Mucosa of rectum (tissue), 2 donors: Measurements from ENCODE around the gene GLRA2.

ENCODE experiments used
- H3K27ac ChIP-seq, 2 donors: one replicate each; pipeline ENCODE4 v1.7.0; 2013; ENCODE audit warnings: inconsistent platforms in 2 of 2, low read depth in 2 of 2, low read length in 2 of 2
- H3K27me3 ChIP-seq, 2 donors: one replicate each; pipeline ENCODE4 v1.7.0; 2013; ENCODE audit warnings: low read length in 2 of 2; ENCODE audit not compliant: control insufficient read depth in 2 of 2, insufficient read depth in 2 of 2
- H3K36me3 ChIP-seq, 2 donors: one replicate each; pipeline ENCODE4 v1.7.0; 2013; ENCODE audit warnings: low read length in 2 of 2; ENCODE audit not compliant: control insufficient read depth in 2 of 2, insufficient read depth in 2 of 2
- H3K4me1 ChIP-seq, 2 donors: one replicate each; pipeline ENCODE4 v1.7.0; 2013; ENCODE audit warnings: low read length in 2 of 2, mild to moderate bottlenecking in 1 of 2; ENCODE audit not compliant: control insufficient read depth in 2 of 2, insufficient read depth in 2 of 2
- H3K4me3 ChIP-seq, 2 donors: one replicate each; pipeline ENCODE4 v1.7.0; 2013; ENCODE audit warnings: low read length in 2 of 2
- H3K9ac ChIP-seq, 2 donors: one replicate each; pipeline ENCODE4 v1.7.0; 2013; ENCODE audit warnings: low read length in 2 of 2, low read depth in 1 of 2, mild to moderate bottlenecking in 1 of 2
- H3K9me3 ChIP-seq, 2 donors: one replicate each; pipeline ENCODE4 v1.7.0; 2013; ENCODE audit warnings: low read length in 2 of 2; ENCODE audit not compliant: control insufficient read depth in 2 of 2
- donor health status: healthy.
- donor health status: Normal muscosa, but diverticular disease.

GLRA2 gene

DNA sequence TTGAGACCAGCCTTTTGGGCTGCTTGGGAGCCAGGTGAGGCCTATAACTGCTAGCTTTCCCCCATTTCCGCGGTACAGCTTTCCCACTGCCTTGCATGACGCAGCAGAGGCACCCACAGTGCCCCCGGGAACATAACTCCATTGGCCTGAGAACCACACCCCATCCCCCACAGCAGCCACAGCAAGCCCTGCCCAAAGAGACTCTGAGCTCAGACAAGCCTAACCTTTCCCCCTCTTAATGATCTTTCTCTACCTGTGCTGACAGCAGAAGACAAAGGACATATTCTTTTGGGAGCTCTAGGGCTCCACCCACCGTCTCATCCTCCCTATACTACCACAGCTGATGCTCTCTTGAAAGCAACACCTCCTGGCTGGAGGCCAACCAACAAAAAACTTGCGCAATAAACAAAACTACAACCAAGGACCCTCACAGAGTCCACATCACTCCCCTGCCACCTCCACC, 228.7 kb downstream of the GLRA2 start:
- no peak overlapping the region for H3K4me3 ChIP-seq
- no peak overlapping the region for H3K9ac ChIP-seq
- H3K27ac ChIP-seq, result no peak overlapping the region
- H3K36me3 ChIP-seq, result no peaks in the 10 kb centered on the region
- H3K27me3 ChIP-seq, result no peaks in the 10 kb centered on the region
- H3K4me1 ChIP-seq, result no peaks in the 10 kb centered on the region
- no peaks in the 10 kb centered on the region for H3K9me3 ChIP-seq

DNA sequence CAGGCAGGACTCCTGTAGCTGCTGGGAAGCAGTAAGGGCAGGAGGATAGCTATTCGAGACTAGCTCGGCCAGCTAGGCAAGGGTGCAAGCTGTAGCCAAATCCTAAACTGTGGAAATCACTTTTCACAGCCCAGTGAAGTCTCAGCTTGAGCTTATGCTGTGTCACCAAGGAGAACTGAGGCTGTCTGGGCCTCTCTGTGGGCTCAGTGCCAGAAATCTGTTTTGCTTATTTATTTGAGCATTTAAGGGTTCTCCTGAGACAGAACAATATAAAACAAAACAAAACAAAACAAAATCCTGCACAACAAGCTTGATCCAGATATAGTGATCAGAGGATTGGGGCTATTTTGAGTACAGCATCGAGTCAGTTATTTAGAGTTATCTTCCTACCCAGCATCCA, 246.1 kb downstream of the GLRA2 start:
- no peak overlapping the region for H3K9ac ChIP-seq
- H3K36me3 ChIP-seq, result no peaks in the 10 kb centered on the region
- no peak overlapping the region for H3K4me3 ChIP-seq
- H3K4me1 ChIP-seq, result no peaks in the 10 kb centered on the region
- H3K27me3 ChIP-seq, result no peaks in the 10 kb centered on the region
- H3K9me3 ChIP-seq, result no peaks in the 10 kb centered on the region
- no peak overlapping the region for H3K27ac ChIP-seq

DNA sequence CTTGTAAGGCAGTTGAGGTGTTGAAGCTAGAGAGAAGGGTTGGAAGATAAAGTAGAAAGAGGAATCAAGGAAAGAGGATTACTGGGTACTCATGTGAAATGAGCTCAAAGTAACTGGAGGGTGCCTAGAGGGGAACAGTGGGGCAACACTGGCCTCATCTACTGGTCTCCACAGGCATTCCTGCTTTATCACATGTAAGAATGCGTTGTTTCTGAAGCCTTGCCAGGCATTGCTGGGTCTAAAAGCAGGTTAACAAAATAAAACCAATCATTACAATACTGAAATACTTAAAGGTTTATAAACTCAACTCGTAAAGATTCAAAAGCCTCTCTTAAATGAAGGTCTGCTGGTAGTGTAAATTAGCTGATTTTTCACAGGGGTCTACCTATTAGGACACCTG, 247.6 kb downstream of the GLRA2 start:
- H3K9ac ChIP-seq, result no peak overlapping the region
- H3K9me3 ChIP-seq, result no peaks in the 10 kb centered on the region
- no peak overlapping the region for H3K4me3 ChIP-seq

DNA sequence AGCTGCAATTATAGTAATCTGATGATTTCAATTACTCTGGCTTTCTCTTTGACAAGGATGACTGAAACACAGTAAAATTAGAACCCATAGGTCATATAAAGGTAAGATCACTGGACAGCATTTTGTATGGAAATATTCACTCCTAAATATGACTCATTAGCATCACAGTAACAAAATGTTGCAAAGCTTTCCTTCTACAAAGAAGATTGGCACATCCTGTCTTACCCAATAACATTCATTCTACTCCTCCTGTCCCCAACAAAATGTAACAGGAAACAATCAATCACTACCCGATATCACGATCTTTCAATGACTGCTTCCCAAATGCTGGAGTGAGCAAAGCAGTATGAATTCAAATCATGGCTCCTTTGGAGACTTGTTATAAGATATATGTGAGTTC, 248.2 kb downstream of the GLRA2 start:
- Histone ChIP-seq H3K36me3 (no peaks in the 10 kb centered on the region), H3K9ac (no peak overlapping the region), H3K27ac (no peak overlapping the region), H3K9me3 (no peaks in the 10 kb centered on the region), H3K4me1 (no peaks in the 10 kb centered on the region), H3K4me3 (no peak overlapping the region), H3K27me3 (no peaks in the 10 kb centered on the region)

More for the DNA sequence above, 247.6 kb downstream of the GLRA2 start:
- H3K36me3 ChIP-seq, result no peaks in the 10 kb centered on the region
- H3K27me3 ChIP-seq, result no peaks in the 10 kb centered on the region
- no peak overlapping the region for H3K27ac ChIP-seq
- H3K4me1 ChIP-seq, result no peaks in the 10 kb centered on the region

DNA sequence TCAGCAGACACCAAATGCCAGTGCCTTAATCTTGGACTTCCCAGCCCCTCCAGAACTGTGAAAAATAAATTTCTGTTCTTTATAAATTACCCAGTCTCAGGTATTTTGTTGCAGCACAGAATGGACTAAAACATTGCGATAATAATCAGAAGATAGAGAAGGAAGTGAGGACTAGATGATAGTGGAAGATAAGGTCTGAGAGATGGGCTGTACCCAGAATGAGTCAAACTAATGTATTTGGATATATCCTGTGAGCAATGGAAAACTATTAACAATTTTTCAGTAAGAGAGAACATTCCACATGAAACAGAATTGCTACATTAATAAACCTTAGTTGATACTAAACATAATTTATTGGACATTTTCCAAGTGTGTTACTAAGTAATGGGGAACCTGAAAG, 250.2 kb downstream of the GLRA2 start:
- no peak overlapping the region for H3K9ac ChIP-seq
- no peak overlapping the region for H3K4me3 ChIP-seq
- H3K36me3 ChIP-seq, result no peaks in the 10 kb centered on the region
- H3K4me1 ChIP-seq, result no peaks in the 10 kb centered on the region
- H3K27me3 ChIP-seq, result no peaks in the 10 kb centered on the region
- no peak overlapping the region for H3K27ac ChIP-seq
- H3K9me3 ChIP-seq, result no peaks in the 10 kb centered on the region
